GM12801 (cell line): ENCODE results near the gene CPNE1.

Experiments
- CTCF ChIP-seq: IDR thresholded peaks from one replicate; pipeline ENCODE4 v1.5.1; 2011; ENCODE audit warnings: control low read depth; ENCODE audit not compliant: insufficient read length; ENCODE audit errors: extremely low read depth

The CPNE1 gene

DNA sequence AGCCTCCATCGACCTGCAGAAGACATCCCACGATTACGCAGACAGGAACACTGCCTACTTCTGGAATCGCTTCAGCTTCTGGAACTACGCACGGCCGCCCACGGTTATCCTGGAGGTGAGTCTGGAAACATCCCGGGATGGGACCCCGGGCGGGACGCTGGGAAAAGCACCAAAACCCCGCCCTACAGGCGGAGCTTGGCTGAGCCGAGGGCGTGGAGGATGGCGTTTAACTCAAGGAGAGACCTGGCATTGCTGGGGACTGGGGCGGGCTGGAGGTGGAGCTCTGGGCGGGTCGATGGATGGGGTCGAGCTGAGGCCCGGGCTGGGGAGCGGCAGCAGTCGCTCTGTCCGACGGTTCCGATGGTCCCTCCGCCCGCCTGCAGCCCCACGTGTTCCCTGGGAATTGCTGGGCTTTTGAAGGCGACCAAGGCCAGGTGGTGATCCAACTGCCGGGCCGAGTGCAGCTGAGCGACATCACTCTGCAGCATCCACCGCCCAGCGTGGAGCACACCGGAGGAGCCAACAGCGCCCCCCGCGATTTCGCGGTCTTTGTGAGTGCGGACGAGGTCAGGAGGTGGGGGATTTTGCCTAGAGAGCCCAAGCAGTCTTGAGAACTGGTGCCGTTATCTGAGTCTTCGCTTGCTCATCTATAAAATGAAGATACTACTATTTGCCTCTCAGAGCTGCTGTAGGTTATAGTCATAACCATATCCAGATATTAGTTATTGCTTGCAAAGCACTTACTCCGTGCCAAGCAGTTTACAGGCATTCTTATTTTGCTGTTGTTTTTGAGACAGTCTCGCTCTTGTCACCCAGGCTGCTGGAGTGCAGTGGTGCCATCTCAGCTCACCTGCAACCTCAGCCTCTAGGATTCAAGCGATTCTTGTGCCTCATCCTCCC, 45.3 kb downstream of the CPNE1 start:
- no peak for TF ChIP-seq CTCF

DNA sequence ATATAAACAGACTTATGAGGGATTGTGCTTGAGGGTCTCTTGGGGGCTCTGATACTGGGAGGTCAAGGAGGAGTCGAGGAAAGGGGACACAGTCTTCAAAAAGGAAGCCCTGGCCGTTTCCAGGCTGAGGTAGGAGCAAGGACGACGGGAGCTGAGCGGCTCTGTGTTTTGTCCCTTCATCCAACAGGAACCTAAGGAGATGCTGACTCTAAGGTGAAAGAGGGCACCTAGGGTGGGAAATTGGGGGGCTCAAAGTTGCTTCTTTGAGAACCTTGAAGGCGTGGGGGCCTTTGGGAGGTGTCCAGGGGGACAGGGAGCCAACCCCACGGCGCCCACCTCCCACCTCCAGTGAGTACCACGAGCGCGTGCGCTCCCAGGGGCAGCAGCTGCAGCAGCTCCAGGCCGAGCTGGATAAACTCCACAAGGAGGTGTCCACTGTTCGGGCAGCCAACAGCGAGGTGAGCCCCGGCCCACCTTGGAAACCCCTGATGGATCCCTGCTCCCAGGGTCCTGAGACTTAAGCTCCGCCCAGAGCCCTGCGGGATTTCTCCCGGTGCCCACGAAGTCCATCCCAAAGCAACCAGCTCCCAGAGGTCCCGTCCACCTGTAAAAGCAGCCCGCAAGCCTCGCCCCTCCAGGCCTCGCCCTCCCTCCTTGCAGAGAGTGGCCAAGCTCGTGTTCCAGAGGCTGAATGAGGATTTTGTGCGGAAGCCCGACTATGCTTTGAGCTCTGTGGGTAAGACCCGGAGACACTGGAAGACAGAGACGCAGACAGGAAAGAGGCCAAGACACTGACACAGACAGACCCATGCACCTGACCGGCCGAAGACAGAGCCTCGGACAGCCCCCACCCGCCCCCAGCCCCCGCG, 46.2 kb downstream of the CPNE1 start:
- no peak for TF ChIP-seq CTCF

- TF ChIP-seq CTCF, result no peak
Measured at GRCh38 chr20:35617397-35618262, 47.1 kb downstream of the CPNE1 start.

DNA sequence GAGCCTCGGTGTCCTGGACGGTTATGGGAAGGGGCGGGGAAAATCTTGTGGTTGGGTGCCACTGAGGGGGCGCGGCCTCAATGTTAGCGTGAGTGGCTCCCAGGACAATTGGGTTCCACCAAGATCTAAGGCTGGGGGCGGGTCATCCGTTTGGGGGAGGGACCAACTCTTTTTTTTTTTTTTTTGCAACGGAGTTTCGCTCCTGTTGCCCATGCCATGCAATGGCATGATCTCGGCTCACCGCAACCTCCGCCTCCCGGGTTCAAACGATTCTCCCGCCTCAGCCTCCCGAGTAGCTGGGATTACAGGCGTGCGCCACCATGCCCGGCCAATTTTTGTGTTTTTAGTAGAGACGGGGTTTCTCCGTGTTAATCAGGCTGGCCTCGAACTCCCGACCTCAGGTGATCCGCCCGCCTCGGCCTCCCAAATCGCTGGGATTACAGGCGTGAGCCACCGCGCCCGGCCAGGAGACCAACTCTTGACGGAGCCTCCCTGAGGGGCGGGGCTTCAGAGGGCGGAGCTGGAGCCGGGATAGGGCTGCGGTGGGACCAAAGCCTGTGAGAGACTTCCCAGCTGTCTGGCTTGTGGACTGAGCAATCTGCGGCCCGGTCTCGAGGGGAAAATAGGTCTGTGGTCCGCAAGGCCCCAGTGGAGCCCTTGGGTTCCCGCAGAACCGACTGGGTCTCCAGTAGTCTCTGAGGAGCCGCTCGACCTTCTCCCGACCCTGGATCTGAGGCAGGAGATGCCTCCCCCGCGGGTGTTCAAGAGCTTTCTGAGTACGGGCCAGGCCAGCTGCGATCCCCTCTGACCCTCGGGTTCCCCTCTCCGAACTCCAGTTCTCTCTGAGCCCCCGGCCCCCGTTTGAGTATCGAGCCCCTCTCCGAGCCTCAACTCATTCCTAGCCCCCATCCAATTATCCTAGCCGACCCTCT, 48.0 kb downstream of the CPNE1 start:
- no peak for TF ChIP-seq CTCF

- TF ChIP-seq CTCF, result no peak
Measured at GRCh38 chr20:35615667-35616464, 48.8 kb downstream of the CPNE1 start, which contains the start of gene SPAG4. SPAG4 (plus strand) TSS chr20:35615829; CDS start chr20:35616004, 175 bp downstream.

DNA sequence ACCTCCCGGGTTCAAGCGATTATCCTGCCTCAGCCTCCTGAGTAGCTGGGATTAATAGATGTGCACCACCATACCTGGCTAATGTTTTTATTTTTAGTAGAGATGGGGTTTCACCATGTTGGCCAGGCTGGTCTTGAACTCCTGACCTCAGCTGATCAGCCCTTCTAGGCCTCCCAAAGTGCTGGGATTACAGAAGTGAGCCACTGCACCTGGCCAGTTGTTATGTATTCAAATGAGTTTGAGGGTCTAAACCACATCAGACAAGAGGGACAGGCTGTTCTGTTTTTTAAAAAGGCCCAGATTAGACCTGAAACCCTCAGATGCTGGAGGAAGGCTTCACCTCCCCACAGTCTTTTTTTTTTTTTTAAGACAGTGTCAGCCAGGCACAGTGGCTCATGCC, 53.2 kb downstream of the CPNE1 start:
- TF ChIP-seq CTCF, result no peak
